Measurements from ENCODE around the gene TPRG1.

Gene TPRG1

DNA sequence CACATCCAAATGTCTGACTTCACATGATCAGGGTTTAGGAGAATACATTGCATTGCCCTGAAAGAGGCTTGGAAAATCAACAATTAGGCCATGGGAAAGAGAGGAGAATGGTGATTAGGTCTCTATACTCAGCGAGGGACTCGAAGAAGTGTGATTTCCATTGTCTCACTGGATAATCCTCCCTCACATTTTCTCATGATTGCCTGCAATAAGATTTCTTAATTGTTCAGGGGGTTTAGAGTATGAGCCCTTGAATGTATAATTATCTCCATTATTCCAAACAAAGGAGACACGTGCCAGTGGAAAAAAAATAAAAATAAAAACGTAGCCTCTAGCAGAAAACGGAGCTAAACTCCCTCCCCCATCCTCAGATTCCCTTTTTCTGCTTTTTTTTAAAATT lies 173.2 kb downstream of the TPRG1 start:
- Histone ChIP-seq H3K27ac (ENCODE audit: low read depth, low read length) (no peak overlapping the region), H3K36me3 (ENCODE audit: insufficient read depth, low read length) (no peaks in the 10 kb centered on the region), H3K9ac (ENCODE audit: low read length) (no peak overlapping the region), H3K4me3 (ENCODE audit: low read depth in 1 of 2, low read length in 2 of 2) (no peak overlapping the region), H3K9me3 (ENCODE audit: low read length) (no peaks in the 10 kb centered on the region), H3K27me3 (ENCODE audit: control insufficient read depth in 1 of 2, insufficient read depth in 2 of 2, low read length in 2 of 2) (no peaks in the 10 kb centered on the region), H3K4me1 (ENCODE audit: insufficient read depth, low read length) (no peaks in the 10 kb centered on the region)

DNA sequence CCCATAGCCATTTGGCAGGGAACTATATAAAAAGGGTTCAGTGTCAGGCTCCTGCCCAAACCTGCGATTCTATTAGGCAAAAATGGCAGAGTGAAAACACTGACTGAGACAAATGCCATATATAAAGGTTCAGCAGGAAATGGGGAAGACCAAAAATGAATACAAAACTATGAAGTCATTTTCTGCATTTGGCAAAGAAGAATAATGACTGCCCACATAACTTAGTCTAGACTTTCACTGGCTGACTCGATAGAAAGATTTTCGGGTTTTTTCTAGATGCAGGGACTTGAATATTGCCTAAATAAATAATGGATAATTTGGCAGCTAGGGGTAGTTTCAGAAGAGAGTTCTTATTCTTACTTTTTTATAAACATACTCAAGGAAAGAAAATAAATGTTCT lies 178.0 kb downstream of the TPRG1 start:
- Histone ChIP-seq H3K4me1 (ENCODE audit: insufficient read depth, low read length) (peaks cover 2% of the 10 kb centered on the region), H3K4me3 (ENCODE audit: low read depth in 1 of 2, low read length in 2 of 2) (no peak overlapping the region), H3K9me3 (ENCODE audit: low read length) (no peaks in the 10 kb centered on the region), H3K27me3 (ENCODE audit: control insufficient read depth in 1 of 2, insufficient read depth in 2 of 2, low read length in 2 of 2) (no peaks in the 10 kb centered on the region), H3K9ac (ENCODE audit: low read length) (no peak overlapping the region), H3K27ac (ENCODE audit: low read depth, low read length) (no peak overlapping the region), H3K36me3 (ENCODE audit: insufficient read depth, low read length) (no peaks in the 10 kb centered on the region)

DNA sequence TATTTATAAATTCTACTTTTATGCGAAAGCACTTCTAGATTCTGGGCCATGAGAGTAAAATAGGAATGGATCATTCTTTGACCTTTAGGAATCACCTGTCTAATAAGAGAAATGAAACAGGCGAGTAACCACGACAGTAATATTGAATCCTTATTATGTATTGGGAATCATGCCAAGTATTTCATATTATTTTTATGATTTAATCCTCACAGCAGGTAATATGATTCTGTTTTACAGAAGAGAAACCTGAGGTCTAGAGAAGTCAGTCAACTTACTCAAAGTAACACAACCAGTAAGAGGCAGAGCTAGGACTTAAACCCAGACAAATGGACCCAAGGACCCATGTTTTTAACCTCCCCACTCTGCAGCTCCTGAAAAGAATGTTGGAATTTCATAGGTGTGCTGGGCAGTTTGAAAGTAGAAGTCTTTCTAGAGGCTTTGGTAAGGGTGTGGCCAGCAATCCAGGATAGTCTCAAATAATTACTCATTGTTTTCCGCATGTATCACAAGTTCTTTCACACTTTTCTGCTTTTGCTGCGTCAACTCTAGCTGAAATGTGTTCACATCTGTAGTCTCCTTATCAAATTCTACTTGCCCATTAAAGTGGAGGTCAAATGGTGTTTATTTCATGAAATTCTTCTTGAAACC lies 181.7 kb downstream of the TPRG1 start:
- Histone ChIP-seq H3K4me3 (ENCODE audit: low read depth in 1 of 2, low read length in 2 of 2) (no peak overlapping the region), H3K27me3 (ENCODE audit: control insufficient read depth in 1 of 2, insufficient read depth in 2 of 2, low read length in 2 of 2) (no peaks in the 10 kb centered on the region), H3K27ac (ENCODE audit: low read depth, low read length) (no peak overlapping the region), H3K36me3 (ENCODE audit: insufficient read depth, low read length) (no peaks in the 10 kb centered on the region), H3K9me3 (ENCODE audit: low read length) (no peaks in the 10 kb centered on the region), H3K9ac (ENCODE audit: low read length) (no peak overlapping the region), H3K4me1 (ENCODE audit: insufficient read depth, low read length) (peaks cover 14% of the 10 kb centered on the region)

DNA sequence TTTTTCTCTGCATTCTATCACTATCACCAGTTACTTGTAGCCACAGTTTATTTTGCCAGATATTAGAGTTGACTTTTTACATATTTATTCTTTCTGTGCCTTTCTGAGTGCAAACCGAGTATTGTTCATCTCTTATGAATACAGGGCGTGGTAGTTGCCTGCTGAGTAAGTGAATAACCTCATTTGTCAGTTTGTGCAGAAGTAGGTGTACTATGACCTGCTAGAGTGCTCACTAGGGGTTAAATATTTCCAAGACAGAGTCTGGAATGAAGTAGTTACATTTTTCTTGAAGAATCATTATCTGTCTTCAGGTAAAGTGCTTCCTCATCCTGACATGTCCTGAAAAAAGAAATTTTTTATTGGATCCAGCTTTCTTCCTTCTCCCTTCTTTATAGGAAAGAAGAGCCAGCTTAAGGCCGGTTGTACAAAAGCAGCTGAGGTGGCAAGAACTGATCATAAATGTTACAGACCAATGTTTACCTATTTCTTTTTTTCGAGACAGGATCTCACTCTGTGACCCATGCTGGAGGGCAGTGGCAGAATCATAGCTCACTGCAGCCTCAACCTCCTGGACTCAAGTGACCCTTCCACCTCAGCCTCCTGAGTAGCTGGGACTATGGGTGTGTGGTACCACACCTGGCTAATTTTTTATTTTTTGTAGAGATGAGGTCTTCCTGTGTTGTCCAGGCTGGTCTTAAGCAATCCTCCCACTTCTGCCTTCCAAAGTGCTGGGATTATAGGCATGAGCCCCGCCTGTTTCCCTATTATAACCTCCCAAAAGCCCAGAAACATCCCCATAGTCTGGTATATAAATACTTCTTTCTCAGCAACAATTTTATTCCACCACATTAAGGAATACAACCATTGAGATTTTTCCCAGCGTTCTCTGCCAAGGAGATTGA lies 182.5 kb downstream of the TPRG1 start:
- H3K27ac ChIP-seq (ENCODE audit: low read depth, low read length), result no peak overlapping the region
- H3K4me1 ChIP-seq (ENCODE audit: insufficient read depth, low read length), result peaks cover 14% of the 10 kb centered on the region
- H3K9ac ChIP-seq (ENCODE audit: low read length), result no peak overlapping the region

DNA sequence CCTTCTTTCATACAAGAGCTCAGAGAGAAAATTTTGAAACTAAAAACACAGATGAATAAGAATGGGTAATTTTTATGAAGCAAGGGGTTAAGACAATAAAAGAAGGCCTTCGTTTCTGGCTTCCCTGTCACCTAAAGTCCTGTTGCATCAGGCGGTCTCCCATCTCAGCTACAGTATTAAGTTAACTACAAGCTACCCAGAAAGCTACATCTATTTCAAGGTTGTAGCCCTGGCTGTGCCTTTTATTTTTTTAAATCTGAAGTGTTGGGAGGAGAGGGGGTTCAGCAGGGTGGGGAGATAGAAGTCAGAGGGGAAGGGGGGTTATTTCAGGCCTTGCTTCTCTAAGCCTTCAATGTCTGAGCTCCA lies 183.3 kb downstream of the TPRG1 start:
- Histone ChIP-seq H3K36me3 (ENCODE audit: insufficient read depth, low read length) (no peaks in the 10 kb centered on the region), H3K27me3 (ENCODE audit: control insufficient read depth in 1 of 2, insufficient read depth in 2 of 2, low read length in 2 of 2) (no peaks in the 10 kb centered on the region), H3K4me3 (ENCODE audit: low read depth in 1 of 2, low read length in 2 of 2) (no peak overlapping the region), H3K4me1 (ENCODE audit: insufficient read depth, low read length) (peaks cover 14% of the 10 kb centered on the region), H3K9me3 (ENCODE audit: low read length) (no peaks in the 10 kb centered on the region), H3K9ac (ENCODE audit: low read length) (no peak overlapping the region), H3K27ac (ENCODE audit: low read depth, low read length) (no peak overlapping the region)

More for the DNA sequence above, 182.5 kb downstream of the TPRG1 start:
- no peaks in the 10 kb centered on the region for H3K36me3 ChIP-seq (ENCODE audit: insufficient read depth, low read length)
- H3K27me3 ChIP-seq (ENCODE audit: control insufficient read depth in 1 of 2, insufficient read depth in 2 of 2, low read length in 2 of 2), result no peaks in the 10 kb centered on the region
- no peak overlapping the region for H3K4me3 ChIP-seq (ENCODE audit: low read depth in 1 of 2, low read length in 2 of 2)
- no peaks in the 10 kb centered on the region for H3K9me3 ChIP-seq (ENCODE audit: low read length)

DNA sequence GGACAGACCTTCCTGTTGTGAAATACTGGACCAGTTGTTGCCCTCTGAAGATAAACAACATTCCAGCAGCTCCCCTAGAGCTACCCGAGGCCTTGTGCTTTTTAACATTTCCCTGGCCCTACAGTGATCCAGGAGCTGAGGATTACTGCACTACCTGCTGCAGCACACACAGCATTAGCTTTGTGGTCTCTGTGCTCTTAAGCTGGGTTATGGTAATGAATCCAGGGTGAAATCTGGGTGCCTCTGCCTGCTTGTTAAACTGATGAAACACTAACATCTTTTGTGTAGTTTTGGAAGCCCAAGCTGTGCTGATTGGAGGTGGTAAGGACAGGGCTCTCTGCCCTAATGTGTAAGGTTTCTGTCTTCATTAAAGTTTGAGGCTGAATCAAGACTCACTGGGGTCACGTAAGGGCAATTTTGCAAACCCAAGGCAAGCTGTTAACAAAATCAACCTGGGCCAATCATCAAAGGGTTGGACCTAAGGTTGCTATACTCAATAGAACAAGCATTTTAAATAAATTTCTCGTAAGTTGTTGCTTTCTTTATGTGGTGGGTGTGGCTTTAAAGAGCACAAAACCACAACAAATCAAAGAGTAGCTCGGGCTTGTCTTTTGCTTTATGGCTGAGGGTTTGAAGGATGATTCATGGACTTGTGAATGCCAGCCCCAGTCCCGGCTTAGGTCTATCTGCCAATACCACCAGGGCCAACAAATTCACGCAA lies 183.9 kb downstream of the TPRG1 start:
- Histone ChIP-seq H3K9ac (ENCODE audit: low read length) (no peak overlapping the region), H3K27ac (ENCODE audit: low read depth, low read length) (no peak overlapping the region), H3K27me3 (ENCODE audit: control insufficient read depth in 1 of 2, insufficient read depth in 2 of 2, low read length in 2 of 2) (no peaks in the 10 kb centered on the region), H3K4me3 (ENCODE audit: low read depth in 1 of 2, low read length in 2 of 2) (no peak overlapping the region), H3K9me3 (ENCODE audit: low read length) (no peaks in the 10 kb centered on the region), H3K36me3 (ENCODE audit: insufficient read depth, low read length) (no peaks in the 10 kb centered on the region), H3K4me1 (ENCODE audit: insufficient read depth, low read length) (peaks cover 14% of the 10 kb centered on the region)

DNA sequence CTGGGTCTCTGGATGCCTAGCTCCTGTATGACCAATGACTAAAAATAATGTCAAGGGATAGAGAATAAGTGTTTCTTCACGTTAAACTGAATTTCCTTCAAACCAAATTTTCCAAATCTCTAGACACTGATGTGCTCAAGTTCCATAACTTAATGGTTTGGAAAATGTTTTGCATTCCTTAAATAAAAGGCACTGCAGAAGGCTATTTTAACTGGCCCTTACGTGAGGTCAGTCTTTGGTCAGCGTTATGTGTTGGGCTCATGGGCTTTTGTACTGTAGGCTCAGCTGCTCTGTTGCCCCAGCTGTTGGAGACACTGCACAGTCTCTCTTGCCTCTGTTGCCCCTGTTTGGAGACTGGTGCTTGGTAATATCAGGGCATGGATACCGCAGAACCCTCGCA lies 188.5 kb downstream of the TPRG1 start:
- Histone ChIP-seq H3K27ac (ENCODE audit: low read depth, low read length) (no peak overlapping the region), H3K9ac (ENCODE audit: low read length) (no peak overlapping the region), H3K4me3 (ENCODE audit: low read depth in 1 of 2, low read length in 2 of 2) (no peak overlapping the region), H3K9me3 (ENCODE audit: low read length) (no peaks in the 10 kb centered on the region), H3K27me3 (ENCODE audit: control insufficient read depth in 1 of 2, insufficient read depth in 2 of 2, low read length in 2 of 2) (no peaks in the 10 kb centered on the region), H3K4me1 (ENCODE audit: insufficient read depth, low read length) (peaks cover 8% of the 10 kb centered on the region), H3K36me3 (ENCODE audit: insufficient read depth, low read length) (no peaks in the 10 kb centered on the region)

DNA sequence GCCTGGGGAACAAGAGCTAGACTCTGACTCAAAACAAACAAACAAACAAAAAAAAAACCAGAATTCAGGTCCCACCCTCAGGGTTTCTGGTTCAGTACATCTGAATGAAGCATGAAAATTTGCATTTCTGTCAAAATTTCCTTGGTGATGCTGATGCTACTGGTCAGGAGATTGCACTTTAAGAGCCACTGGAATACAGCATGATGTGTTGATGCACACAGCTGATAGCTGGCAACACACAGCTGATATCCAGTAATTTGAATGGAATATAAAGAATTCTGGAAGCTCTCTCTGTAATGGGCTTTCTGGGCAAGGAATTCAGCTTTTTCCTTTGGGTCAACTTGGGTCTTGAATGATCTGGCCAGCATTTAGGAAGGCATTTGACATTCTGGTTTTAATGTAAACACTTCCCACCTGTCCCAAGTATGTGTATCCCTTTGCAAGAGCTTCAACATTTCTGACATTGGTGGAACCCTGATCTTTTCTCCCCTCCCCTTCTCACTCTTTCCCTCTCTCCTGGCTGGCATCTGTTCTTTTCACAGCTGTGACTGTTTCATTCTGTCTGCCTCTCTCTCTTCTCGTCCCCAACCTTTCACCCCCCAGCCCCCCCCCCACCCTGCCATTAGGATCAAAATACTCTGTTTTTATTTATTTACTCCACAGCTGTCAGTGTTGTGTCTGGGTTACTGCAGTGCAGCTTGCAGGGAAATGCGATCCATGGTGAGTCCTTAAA lies 189.5 kb downstream of the TPRG1 start:
- Histone ChIP-seq H3K4me3 (ENCODE audit: low read depth in 1 of 2, low read length in 2 of 2) (no peak overlapping the region), H3K27ac (ENCODE audit: low read depth, low read length) (no peak overlapping the region), H3K4me1 (ENCODE audit: insufficient read depth, low read length) (no peaks in the 10 kb centered on the region), H3K9ac (ENCODE audit: low read length) (no peak overlapping the region), H3K36me3 (ENCODE audit: insufficient read depth, low read length) (no peaks in the 10 kb centered on the region), H3K27me3 (ENCODE audit: control insufficient read depth in 1 of 2, insufficient read depth in 2 of 2, low read length in 2 of 2) (no peaks in the 10 kb centered on the region), H3K9me3 (ENCODE audit: low read length) (no peaks in the 10 kb centered on the region)

DNA sequence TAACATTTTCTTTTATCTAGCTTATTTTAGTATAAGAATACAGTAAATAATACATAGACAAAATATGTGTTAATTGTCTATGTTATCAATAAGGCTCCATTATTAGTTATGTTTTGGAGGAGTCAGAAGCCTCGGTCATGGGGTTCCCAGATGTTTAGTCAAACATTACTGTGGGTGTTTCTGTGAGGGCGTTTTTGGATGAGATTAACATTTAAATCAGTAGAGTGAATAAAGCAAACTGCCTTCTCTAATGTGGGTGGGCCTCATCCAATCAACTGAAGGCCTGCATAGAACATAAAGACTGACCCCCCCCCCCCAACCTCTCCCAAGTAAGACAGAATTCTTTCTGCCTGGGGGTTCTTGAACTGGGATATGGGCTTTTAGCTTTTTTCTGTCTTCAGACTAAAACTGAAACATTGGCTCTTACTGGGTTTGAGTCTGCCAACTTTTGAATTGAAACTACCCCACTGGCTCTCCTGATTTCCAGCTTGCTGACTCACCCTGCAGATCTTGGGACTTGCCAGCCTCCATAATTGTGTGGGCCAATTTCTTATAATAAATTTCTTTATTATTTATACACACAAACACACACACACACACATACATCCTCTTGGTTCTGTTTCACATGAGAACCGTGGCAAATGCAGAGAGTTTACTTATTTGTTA lies 192.0 kb downstream of the TPRG1 start:
- no peaks in the 10 kb centered on the region for H3K27me3 ChIP-seq (ENCODE audit: control insufficient read depth in 1 of 2, insufficient read depth in 2 of 2, low read length in 2 of 2)
- H3K36me3 ChIP-seq (ENCODE audit: insufficient read depth, low read length), result no peaks in the 10 kb centered on the region
- no peak overlapping the region for H3K27ac ChIP-seq (ENCODE audit: low read depth, low read length)

DNA sequence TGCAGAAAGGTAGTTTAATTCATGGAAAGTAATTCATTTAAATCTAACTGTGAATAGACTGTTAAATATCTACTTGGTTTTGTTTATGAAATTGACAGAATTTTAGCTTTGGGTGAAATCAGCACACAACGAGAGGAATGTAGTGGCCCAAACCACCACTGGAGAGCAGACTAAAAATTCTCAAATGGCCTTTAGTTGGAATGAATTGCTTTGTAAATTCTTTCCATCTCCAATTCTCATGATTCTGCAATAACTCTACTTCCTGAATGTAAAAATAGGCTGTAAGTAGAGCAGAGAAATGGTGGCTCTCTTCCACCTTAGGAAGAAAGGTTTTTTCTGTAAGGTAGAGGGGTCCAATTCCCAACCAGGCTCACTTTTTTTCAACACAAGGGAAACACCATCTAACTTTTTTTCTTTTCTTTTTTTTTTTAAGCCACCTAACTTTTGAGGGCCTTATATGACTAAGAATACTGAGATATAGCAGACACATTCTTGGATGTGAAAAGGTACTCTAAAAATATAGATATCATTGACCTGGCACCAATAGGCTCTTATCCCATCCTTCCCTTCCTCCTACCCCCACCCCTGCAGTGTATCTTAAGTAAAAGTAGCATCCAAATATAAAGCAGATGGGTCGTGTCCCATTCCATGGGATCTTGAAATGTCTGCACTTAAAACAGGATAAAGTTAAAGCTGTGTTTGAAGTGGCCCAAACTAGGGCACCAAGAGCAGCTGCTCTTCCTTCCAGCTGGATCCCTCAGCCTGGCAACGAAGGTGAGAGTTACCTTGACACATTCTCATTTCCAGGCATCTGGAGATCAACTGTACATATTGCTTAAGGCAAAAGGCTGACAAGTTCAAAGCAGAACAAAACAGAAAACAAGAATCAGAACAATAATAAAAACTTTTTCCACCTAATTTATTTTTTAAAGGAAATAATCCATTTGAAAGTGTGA lies 194.1 kb downstream of the TPRG1 start:
- no peaks in the 10 kb centered on the region for H3K27me3 ChIP-seq (ENCODE audit: control insufficient read depth in 1 of 2, insufficient read depth in 2 of 2, low read length in 2 of 2)
- no peaks in the 10 kb centered on the region for H3K9me3 ChIP-seq (ENCODE audit: low read length)
- H3K4me1 ChIP-seq (ENCODE audit: insufficient read depth, low read length), result no peaks in the 10 kb centered on the region
- no peak overlapping the region for H3K9ac ChIP-seq (ENCODE audit: low read length)
- H3K27ac ChIP-seq (ENCODE audit: low read depth, low read length), result no peak overlapping the region
- no peaks in the 10 kb centered on the region for H3K36me3 ChIP-seq (ENCODE audit: insufficient read depth, low read length)
- H3K4me3 ChIP-seq (ENCODE audit: low read depth in 1 of 2, low read length in 2 of 2), result no peak overlapping the region

More for the DNA sequence above, 192.0 kb downstream of the TPRG1 start:
- H3K9me3 ChIP-seq (ENCODE audit: low read length), result no peaks in the 10 kb centered on the region
- H3K4me1 ChIP-seq (ENCODE audit: insufficient read depth, low read length), result no peaks in the 10 kb centered on the region
- no peak overlapping the region for H3K4me3 ChIP-seq (ENCODE audit: low read depth in 1 of 2, low read length in 2 of 2)
- H3K9ac ChIP-seq (ENCODE audit: low read length), result no peak overlapping the region

All from muscle layer of colon (tissue), 2 donors.